Progenitor cell of endocrine pancreas (in vitro differentiated cells): ENCODE measurements around the gene MYO9A. TPM values are rescaled to one million over a fixed set of nuclear protein-coding genes. Genes with fewer than 3 reads are reported as not detected.

Experiments
- DNase-seq: peaks from one replicate; pipeline ENCODE4 v3.0.0; 2021; ENCODE audit warnings: low spot score; ENCODE audit not compliant: unreplicated experiment
- H3K27ac Mint-ChIP-seq: 2 replicates; pipeline ENCODE4 v1.8.0; 2021; ENCODE audit warnings: mild to moderate bottlenecking, moderate library complexity, mixed read lengths
- H3K27me3 Mint-ChIP-seq: 2 replicates; pipeline ENCODE4 v1.8.0; 2021; ENCODE audit warnings: mixed read lengths
- H3K36me3 Mint-ChIP-seq: 2 replicates; pipeline ENCODE4 v1.8.0; 2022; ENCODE audit warnings: mixed read lengths; ENCODE audit not compliant: insufficient read depth
- H3K4me1 Mint-ChIP-seq: 2 replicates; pipeline ENCODE4 v1.8.0; 2021; ENCODE audit warnings: low read depth, mixed read lengths
- H3K4me3 Mint-ChIP-seq: 2 replicates; pipeline ENCODE4 v1.8.0; 2021; ENCODE audit warnings: low read depth, mild to moderate bottlenecking, moderate library complexity, mixed read lengths
- H3K9me3 Mint-ChIP-seq: 2 replicates; pipeline ENCODE4 v1.8.0; 2021; ENCODE audit warnings: low read depth, mixed read lengths
- CTCF ChIP-seq: fragments of 200-600 bp; sonication (generic); IDR thresholded peaks from one replicate; pipeline ENCODE4 v1.5.0; 2021; ENCODE audit warnings: antibody characterized with exemption, mild to moderate bottlenecking; ENCODE audit not compliant: unreplicated experiment
- total RNA-seq: library from RNA; stranded (reverse); gene quantifications from 2 replicates; pipeline ENCODE4 v1.2.1, GENCODE V29; 2021

The MYO9A gene
- total RNA-seq, 1 donor from 2014 or later = 32.0 TPM

GRCh38 chr15:71974211-71974610 is 143.7 kb downstream of the MYO9A start:
- H3K9me3 Mint-ChIP-seq = no peaks in the 10 kb centered on the region
- peaks cover 15% of the 10 kb centered on the region for H3K4me1 Mint-ChIP-seq
- DNase-seq = no peak
- no peak overlapping the region for H3K4me3 Mint-ChIP-seq
- H3K36me3 Mint-ChIP-seq = peaks cover 4% of the 10 kb centered on the region
- no peak overlapping the region for H3K27ac Mint-ChIP-seq
- TF ChIP-seq CTCF = no peak
- no peaks in the 10 kb centered on the region for H3K27me3 Mint-ChIP-seq

GRCh38 chr15:71973366-71973765 is 144.6 kb downstream of the MYO9A start:
- no peak overlapping the region for H3K4me3 Mint-ChIP-seq
- TF ChIP-seq CTCF = no peak
- H3K27ac Mint-ChIP-seq = no peak overlapping the region
- no peak for DNase-seq
- peaks cover 15% of the 10 kb centered on the region for H3K4me1 Mint-ChIP-seq
- H3K36me3 Mint-ChIP-seq = peaks cover 4% of the 10 kb centered on the region
- no peaks in the 10 kb centered on the region for H3K9me3 Mint-ChIP-seq
- H3K27me3 Mint-ChIP-seq = no peaks in the 10 kb centered on the region

GRCh38 chr15:71971905-71972304 is 146.0 kb downstream of the MYO9A start:
- Mint-ChIP-seq H3K4me3 (no peak overlapping the region), H3K9me3 (no peaks in the 10 kb centered on the region), H3K4me1 (peaks cover 20% of the 10 kb centered on the region), H3K36me3 (peaks cover 4% of the 10 kb centered on the region), H3K27ac (no peak overlapping the region), H3K27me3 (no peaks in the 10 kb centered on the region)
- TF ChIP-seq CTCF = no peak
- no peak for DNase-seq

- Mint-ChIP-seq H3K4me1 (peaks cover 16% of the 10 kb centered on the region), H3K27ac (no peak overlapping the region), H3K4me3 (no peak overlapping the region), H3K27me3 (no peaks in the 10 kb centered on the region), H3K36me3 (peaks cover 5% of the 10 kb centered on the region), H3K9me3 (no peaks in the 10 kb centered on the region)
- DNase-seq = no peak
- no peak for TF ChIP-seq CTCF
Measured at GRCh38 chr15:71970435-71970834, 147.5 kb downstream of the MYO9A start.

GRCh38 chr15:71962537-71962936 is 155.4 kb downstream of the MYO9A start:
- no peak for DNase-seq
- no peak for TF ChIP-seq CTCF
- no peaks in the 10 kb centered on the region for H3K27me3 Mint-ChIP-seq

More at GRCh38 chr15:71962537-71962936, 155.4 kb downstream of the MYO9A start:
- H3K4me1 Mint-ChIP-seq = peaks cover 5% of the 10 kb centered on the region
- no peak overlapping the region for H3K4me3 Mint-ChIP-seq
- H3K27ac Mint-ChIP-seq = no peak overlapping the region
- no peaks in the 10 kb centered on the region for H3K9me3 Mint-ChIP-seq
- H3K36me3 Mint-ChIP-seq = peaks cover 1% of the 10 kb centered on the region
